ENCODE measurements around the gene NKAIN2.
"Not testable (repeated sequence)": the region's sequence is repeated elsewhere in the genome, so short reads cannot be mapped to it uniquely, and the experiment has no call there.

Gene NKAIN2

GRCh38 chr6:123972600-123973294 is 169.1 kb downstream of the NKAIN2 start:
- no peak for DNase-seq

GRCh38 chr6:123980311-123980710 is 176.6 kb downstream of the NKAIN2 start:
- no peak for DNase-seq

- DNase-seq, result no peak
Observed at GRCh38 chr6:123986938-123987337, 183.3 kb downstream of the NKAIN2 start.

DNA sequence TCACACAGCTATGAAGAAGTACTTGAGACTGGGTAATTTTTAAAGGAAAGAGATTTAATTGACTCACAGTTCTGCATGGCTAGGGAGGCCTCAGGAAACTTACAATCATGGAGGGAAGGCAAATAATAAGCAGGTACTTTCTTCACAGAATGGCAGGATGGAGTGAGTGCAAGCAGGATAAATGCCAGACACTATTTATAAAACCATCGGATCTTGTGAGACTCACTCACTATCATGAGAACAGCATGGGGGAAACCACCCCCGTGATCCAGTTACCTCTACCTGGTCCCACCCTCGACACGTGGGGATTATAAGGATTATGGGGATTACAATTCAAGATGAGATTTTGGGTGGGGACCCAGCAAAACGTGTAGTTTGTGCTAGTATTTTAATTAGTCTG is 186.3 kb downstream of the NKAIN2 start:
- not testable (repeated sequence) for DNase-seq

DNA sequence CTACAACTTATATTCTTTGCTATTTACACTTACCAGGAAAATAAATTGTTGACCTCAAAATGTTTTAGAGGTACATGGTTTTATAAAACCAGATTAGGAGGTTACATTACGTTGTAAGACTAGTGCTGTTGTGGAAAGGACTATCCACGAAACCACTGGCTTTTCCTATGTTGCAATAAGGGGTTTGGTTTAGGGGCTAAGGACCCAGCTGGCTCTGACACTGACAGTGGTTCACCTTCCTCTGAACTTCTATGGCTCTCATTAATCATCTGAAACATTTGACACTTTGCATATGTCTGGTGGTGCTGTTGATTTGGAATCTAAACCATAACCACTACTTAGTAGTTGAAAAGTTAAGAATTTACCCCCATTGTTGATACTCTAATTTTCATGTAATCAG is 186.7 kb downstream of the NKAIN2 start:
- no peak for DNase-seq

GRCh38 chr6:123994168-123994567 is 190.5 kb downstream of the NKAIN2 start:
- DNase-seq, result no peak

DNA sequence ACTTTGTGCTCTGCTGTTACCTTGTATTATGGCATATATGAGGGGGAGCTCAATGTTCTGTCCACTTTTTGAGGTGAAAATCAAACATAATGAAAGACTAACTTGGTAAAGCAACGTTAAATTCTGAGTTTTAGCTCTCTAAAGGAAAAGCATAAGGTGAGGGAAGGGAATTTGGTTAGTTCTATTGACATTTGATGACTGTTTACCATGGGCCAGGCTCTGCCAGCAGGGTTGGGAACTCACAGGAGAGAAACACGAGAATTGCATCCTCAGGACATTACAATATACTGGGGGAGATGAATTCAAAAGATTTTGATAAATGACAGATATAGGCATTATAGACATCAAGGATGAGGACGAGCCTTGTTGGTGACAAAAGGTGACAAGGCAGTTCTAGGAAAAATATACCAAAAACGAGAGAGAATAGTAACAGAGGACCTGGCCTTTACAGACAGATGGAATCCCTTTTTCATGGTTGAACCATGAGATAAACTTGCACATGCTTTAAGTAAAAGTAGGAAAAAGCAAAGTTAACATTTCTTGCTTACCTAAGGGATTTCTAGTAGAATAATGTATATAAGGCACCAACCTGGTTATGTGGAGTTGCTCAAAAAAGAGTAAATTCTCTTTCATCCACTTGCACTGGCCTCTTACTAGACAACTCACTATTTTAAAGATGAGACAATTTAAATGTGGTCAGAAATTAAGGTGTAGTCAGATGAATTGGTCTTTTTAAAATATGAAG is 191.4 kb downstream of the NKAIN2 start:
- DNase-seq, result no peak

DNA sequence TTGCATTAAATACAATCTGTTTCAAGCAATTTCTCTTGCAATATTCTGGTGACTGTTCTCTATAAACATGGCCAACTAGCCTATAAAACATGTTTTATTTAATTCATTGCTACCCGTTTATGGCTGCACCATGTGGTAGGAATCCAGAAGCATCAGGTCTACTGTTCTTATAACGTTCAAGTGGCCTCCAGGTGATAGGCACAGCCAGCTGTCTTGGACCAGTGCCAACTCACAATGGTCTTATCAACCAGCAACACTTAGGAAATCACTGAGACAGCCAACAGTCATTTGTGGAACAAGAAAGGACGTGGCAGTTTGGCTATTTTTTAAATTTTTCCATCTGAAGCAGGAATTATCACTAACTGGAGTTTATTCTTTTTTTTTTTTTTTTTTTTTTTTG is 193.6 kb downstream of the NKAIN2 start:
- DNase-seq, result peak; percentile 94

DNA sequence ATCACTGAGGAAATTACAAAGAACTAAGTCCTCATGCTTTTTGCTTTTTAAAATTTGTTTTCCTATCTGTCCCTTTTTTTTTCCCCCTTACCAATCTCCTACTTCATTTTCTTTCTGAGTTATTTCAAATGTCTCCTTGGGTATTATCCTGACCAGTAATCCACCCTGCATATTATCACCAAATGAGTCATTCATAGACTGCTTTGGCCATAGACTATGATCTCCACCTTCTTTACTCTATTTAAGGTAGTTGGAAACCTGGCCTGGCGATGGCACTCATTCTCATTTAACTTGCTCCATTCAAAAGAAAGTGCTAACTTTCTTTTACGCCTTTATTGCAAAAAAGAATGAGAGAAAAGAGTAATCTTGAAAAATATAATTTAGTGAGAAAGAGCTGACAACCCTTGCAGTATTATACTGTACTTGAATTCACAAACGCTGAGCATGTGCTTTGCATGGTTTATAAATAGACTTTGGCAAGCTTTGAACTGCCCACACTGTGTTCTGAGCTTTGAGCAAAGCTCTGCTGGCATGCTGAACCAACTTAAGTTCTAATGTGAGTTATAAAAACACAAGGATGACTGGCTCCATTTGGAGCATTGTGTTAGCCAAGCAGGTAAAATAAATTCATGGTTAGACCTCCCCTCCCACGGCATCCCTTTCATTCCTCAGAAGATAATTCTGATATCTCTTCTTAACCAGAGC is 198.9 kb downstream of the NKAIN2 start:
- DNase-seq, result no peak

- no peak for DNase-seq
Observed at GRCh38 chr6:124007266-124007665, 203.6 kb downstream of the NKAIN2 start.

- no peak for DNase-seq
Observed at GRCh38 chr6:124008000-124008987, 204.6 kb downstream of the NKAIN2 start.

GRCh38 chr6:124008988-124009765 is 205.5 kb downstream of the NKAIN2 start:
- no peak for DNase-seq

DNA sequence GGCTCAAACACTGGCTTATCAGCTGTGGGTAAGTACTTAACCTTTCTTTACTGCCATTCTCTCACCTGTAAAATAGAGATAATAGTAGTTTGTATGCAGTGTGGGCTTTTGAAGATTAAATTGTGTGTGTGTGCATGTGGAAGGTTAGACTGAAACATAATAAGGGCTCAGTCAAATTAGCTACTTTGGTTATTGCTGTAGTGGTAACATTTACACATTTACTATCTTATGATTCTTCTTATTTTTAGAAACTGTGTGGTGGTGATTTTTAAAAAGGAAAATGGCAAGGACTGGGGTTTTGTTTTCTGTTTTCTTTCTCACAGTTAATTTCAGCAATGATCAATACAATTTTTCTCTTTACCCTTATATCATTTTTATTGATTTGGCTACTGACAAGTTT is 206.9 kb downstream of the NKAIN2 start:
- no peak for DNase-seq

GRCh38 chr6:124011180-124011579 is 207.5 kb downstream of the NKAIN2 start:
- no peak for DNase-seq

GRCh38 chr6:124022051-124022450 is 218.4 kb downstream of the NKAIN2 start:
- DNase-seq, result not testable (repeated sequence)

DNA sequence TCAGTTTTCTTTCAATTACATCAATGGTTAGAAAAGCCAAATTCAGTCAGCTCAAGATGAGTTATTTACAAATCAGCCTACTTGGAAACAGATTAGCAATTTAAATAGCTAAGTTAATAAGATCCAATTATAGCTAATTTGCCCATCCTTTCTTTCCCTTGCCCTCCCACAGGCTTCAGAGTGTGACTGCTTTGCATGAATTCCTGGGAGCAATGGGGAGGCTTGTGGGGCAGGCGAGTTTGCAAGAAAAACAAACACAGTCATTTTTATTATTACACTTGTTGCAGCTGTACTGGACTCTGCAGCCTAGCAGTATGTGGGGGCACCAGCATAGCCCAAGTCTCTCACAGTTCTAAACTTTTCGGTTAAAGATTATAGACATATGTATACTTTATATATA is 219.0 kb downstream of the NKAIN2 start:
- DNase-seq, result peak; percentile 33

DNA sequence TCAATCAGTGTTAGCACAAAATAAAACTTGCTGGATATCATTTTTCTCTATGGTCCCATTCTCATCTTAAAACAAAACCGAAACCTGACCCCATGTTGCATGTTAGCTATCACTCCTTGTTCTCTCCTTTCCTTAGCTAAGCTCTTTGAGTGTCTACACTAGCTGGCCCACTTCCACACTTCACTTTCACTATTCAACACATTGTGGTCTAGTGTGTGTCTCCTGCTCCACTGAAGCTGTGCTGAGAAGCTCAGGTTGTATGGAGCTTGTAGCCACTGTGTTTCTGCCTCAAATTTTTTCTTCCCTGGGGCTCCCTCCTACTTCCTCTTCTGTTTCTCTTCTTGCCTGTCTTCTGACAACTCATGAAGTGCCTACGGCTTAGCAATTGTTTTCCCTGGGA is 223.0 kb downstream of the NKAIN2 start:
- DNase-seq, result no peak

DNA sequence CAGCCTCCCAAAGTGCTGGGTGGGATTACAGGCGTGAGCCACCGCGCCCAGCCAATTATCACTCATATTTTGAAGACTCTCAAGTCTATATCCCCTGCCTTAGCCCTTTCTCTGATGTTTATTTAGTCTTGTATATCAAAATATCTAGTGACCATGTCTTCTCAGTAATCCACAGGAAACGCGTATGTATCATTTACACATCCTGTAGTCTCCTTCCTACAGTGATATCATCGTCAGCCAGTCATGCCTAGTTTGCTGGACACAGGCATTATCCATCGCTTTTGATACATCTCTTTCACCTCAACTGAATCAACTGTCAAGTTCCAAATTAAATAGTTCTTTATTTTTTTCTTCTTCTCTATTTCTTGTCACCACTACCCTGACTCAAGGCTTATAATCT is 223.7 kb downstream of the NKAIN2 start:
- no peak for DNase-seq

- peak; percentile 18 for DNase-seq
Observed at GRCh38 chr6:124028117-124028516, 224.5 kb downstream of the NKAIN2 start.

DNA sequence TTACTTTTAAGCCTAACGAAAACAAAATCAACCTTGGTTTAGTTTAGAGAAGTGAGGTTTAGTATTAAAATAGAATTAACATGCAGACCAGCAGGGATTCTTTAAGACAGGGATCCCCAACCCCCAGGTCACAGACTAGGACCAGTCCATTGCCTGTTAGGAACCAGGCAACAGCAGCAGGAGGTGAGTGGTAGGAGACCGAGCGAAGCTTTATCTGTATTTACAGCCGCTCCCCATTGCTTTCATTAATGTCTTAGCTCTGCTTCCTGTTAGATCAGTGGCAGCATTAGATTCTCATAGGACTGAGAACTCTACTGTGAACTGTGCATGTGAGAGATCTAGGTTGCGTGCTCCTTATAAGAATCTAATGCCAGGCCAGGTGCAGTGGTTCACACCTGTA is 225.9 kb downstream of the NKAIN2 start:
- no peak for DNase-seq

- no peak for DNase-seq
Observed at GRCh38 chr6:124033501-124033900, 229.8 kb downstream of the NKAIN2 start.

DNA sequence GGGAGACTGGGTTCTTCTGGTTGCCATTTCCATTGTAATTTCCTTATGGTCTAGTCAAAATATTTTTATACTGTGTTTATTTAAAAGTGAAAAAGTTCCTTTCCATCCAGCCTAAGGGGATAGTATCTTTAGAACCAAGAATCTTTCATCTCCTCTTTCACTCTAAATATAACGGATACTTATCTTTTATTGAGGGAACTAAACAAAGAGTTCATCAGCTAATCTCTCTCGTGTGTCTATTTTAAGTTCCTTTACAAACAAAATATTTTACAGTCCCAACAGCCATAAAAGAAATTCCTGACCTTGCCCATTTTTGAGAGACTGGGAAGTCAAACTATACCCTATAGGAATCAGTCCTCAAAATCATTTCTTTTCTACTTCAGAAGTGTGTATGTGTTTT is 232.7 kb downstream of the NKAIN2 start:
- DNase-seq, result no peak

All from NCI-H1436 (cell line).